Body of pancreas (tissue), 4 donors: Measurements from ENCODE around the gene FKBP1A. TPM values are rescaled to one million over a fixed set of nuclear protein-coding genes. Genes with fewer than 3 reads are reported as not detected.
A peak's percentile ranks its signal among the peaks of the same experiment; 100 is the strongest.

Source experiments
- ATAC-seq: fragments of 150-250 bp; one replicate; pipeline ENCODE4 v1.9.1; 2016
- DNase-seq, 4 donors: peaks; one replicate each; pipeline ENCODE4 v3.0.0-alpha.2; 2019
- H3K27ac ChIP-seq, 4 donors: fragments of 200-600 bp; sonication (generic); 1 replicate in 3 of 4; 2 replicates in 1 of 4; pipeline versions ENCODE4 v1.5.1 to v1.6.1; 2016 to 2019; ENCODE audit warnings: mild to moderate bottlenecking in 1 of 4, mixed read lengths in 1 of 4, moderate library complexity in 1 of 4
- H3K27me3 ChIP-seq, 2 donors: fragments of 200-600 bp; sonication (generic); one replicate each; pipeline ENCODE4 v1.6.0; 2016; ENCODE audit warnings: mild to moderate bottlenecking in 1 of 2
- H3K36me3 ChIP-seq, 2 donors: fragments of 200-600 bp; sonication (generic); replicated peaks in 1 of 2; 2 replicates each; pipeline ENCODE4 v1.5.1; 2016; ENCODE audit warnings: low read depth in 2 of 2; ENCODE audit not compliant: insufficient read depth in 1 of 2
- H3K4me1 ChIP-seq: fragments of 200-600 bp; sonication (generic); one replicate; pipeline ENCODE4 v1.6.0; 2016
- H3K4me3 ChIP-seq, 2 donors: fragments of 200-600 bp; sonication (generic); 1 replicate in 1 of 2; 2 replicates in 1 of 2; pipeline ENCODE4 v1.5.1; 2016 to 2019
- H3K9me3 ChIP-seq, 3 donors: fragments of 200-600 bp; sonication (generic); 1 replicate in 2 of 3; 2 replicates in 1 of 3; pipeline ENCODE4 v1.5.1; 2016
- POLR2A ChIP-seq, 3 donors: fragments of 450-650 bp; IDR thresholded peaks; one replicate each; pipeline ENCODE4 v1.6.1; 2016; ENCODE audit warnings: antibody characterized with exemption in 3 of 3, mild to moderate bottlenecking in 2 of 3
- WGBS, 2 donors: methylation state at CpG; one replicate each; pipeline ENCODE4 v1.1.5; 2017; 5-methylcytosine and 5-hydroxymethylcytosine counted together
- intact Hi-C: fragments of 100-400 bp; cut with DNase I; formaldehyde crosslinking; loops from one replicate; pipeline ENCODE4 v1.15.1; 2023
- total RNA-seq, 2 donors: library from RNA; depleted of rRNA; stranded (reverse); fragments of >200 nt; gene quantifications; one replicate each; pipeline ENCODE4 v1.1.0, GENCODE V29; 2016
- TF ChIP-seq, protein P1 (sequence below), 7 experiments: fragments of 450-650 bp in 4 of 7; fragments of 200-600 bp in 3 of 7; sonication (generic) in 3 of 7; IDR thresholded peaks; one replicate each; pipeline ENCODE4 v1.5.1; 2016 to 2019; ENCODE audit warnings: antibody characterized with exemption in 7 of 7

FKBP1A gene
- total RNA-seq, 2 donors from 2014 or later, result 47.5 to 57.7 TPM

DNA sequence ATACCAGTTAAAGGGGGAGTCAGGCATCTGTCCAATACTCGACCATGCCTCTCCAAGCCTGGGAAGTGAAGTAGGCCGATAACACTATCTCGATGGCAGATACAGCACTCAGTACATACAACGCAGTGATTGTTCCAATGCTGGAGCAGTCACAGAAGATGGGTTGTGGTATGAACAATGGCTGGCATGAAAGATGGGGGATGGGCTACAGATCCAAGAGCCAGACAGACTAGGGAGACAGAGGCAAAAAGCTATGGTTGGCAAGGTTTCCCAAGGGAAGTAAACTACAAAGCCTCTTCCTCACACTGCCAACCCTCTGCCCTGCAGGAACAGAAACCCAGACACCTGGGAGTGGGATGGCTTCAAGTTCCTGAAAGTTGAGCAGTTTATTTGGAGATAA is 19.2 kb downstream of the FKBP1A start:
- H3K27me3 ChIP-seq, result no peaks in the 10 kb centered on the region
- peaks cover 0 to 4% of the 10 kb centered on the region in 2 donors for H3K36me3 ChIP-seq
- H3K4me3 ChIP-seq, result no peak overlapping the region
- H3K4me1 ChIP-seq, result peaks cover 31% of the 10 kb centered on the region
- intact Hi-C loops, result no loop called here
- no peaks in the 10 kb centered on the region for H3K9me3 ChIP-seq
- ATAC-seq (no peak), DNase-seq (no peak)
- 29 to 37% methylated on average over 4 of the region's 4 CpGs for WGBS, 2 donors
- TF ChIP-seq, protein P1, sequence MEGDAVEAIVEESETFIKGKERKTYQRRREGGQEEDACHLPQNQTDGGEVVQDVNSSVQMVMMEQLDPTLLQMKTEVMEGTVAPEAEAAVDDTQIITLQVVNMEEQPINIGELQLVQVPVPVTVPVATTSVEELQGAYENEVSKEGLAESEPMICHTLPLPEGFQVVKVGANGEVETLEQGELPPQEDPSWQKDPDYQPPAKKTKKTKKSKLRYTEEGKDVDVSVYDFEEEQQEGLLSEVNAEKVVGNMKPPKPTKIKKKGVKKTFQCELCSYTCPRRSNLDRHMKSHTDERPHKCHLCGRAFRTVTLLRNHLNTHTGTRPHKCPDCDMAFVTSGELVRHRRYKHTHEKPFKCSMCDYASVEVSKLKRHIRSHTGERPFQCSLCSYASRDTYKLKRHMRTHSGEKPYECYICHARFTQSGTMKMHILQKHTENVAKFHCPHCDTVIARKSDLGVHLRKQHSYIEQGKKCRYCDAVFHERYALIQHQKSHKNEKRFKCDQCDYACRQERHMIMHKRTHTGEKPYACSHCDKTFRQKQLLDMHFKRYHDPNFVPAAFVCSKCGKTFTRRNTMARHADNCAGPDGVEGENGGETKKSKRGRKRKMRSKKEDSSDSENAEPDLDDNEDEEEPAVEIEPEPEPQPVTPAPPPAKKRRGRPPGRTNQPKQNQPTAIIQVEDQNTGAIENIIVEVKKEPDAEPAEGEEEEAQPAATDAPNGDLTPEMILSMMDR (IDR thresholded peaks at IDR 0.05), result no peak
- no peak for TF ChIP-seq POLR2A (IDR thresholded peaks at IDR 0.05)
- no peak overlapping the region for H3K27ac ChIP-seq

DNA sequence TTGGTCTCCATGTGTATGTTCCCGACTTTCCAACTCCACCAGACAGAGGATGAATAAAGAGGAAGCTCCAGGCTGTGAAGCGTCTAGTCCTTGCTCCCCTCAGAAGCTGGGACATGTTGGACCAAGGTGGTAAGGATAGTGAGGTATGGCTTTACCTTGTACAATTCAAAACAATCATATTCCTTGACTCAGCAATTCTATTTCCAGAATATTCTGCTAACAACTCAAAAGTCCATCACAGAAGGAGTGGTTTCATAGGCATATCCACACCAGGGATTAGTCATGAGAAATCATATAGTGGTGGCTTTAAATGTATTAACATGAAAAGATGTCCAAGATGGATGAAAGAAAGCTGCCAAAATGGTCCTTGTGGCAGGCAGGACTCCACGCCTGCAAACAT is 19.8 kb downstream of the FKBP1A start:
- DNase-seq (no peak), ATAC-seq (no peak)
- Histone ChIP-seq H3K4me1 (peaks cover 26% of the 10 kb centered on the region), H3K4me3 (no peak overlapping the region), H3K27ac (no peak overlapping the region), H3K9me3 (no peaks in the 10 kb centered on the region), H3K27me3 (no peaks in the 10 kb centered on the region), H3K36me3 (peaks cover 0 to 4% of the 10 kb centered on the region in 2 donors)
- 92% methylated on average over 3 of the region's 3 CpGs for WGBS, 2 donors
- intact Hi-C loops, result no loop called here
- no peak for TF ChIP-seq POLR2A (IDR thresholded peaks at IDR 0.05)
- TF ChIP-seq, protein P1 (IDR thresholded peaks at IDR 0.05), result no peak

DNA sequence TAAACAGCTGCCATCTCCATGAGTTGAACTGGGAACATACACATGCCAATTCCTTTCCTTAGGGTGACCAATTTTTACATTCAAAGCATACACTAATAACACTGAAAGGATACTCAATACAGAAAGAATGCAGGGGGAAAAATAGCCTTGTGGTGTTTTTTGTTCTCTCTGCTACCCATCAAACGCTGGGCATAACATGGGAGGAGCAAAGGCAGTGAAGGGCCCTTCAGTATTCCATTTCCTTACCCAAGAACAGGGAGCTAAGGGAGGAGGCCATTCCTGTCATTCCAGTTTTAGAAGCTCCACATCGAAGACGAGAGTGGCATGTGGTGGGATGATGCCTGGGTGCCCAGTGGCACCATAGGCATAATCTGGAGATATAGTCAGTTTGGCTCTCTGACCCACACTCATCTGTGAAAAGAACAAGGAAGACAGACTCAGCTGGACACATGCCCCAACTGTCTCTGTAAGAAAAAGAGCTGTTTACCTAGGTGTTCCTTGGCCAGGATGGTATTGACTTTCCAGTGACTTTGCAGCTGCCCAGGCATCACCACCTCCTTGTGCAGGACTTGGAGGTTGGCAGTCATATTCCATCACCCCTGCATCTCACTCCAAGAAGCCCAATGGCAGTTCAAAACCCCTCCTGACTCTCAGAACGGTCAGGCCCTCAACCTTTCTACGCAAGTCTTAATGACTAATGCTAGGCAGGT is 20.9 kb downstream of the FKBP1A start:
- Histone ChIP-seq H3K4me1 (peaks cover 16% of the 10 kb centered on the region), H3K4me3 (no peak overlapping the region), H3K36me3 (peaks cover 0 to 6% of the 10 kb centered on the region in 2 donors), H3K9me3 (no peaks in the 10 kb centered on the region), H3K27ac (no peak overlapping the region), H3K27me3 (no peaks in the 10 kb centered on the region)
- TF ChIP-seq, protein P1 (IDR thresholded peaks at IDR 0.05), result no peak
- no peak for TF ChIP-seq POLR2A (IDR thresholded peaks at IDR 0.05)
- ATAC-seq (no peak), DNase-seq (no peak)
- intact Hi-C loops, result no loop called here
- 84 to 88% methylated on average over 5 of the region's 5 CpGs for WGBS, 2 donors

DNA sequence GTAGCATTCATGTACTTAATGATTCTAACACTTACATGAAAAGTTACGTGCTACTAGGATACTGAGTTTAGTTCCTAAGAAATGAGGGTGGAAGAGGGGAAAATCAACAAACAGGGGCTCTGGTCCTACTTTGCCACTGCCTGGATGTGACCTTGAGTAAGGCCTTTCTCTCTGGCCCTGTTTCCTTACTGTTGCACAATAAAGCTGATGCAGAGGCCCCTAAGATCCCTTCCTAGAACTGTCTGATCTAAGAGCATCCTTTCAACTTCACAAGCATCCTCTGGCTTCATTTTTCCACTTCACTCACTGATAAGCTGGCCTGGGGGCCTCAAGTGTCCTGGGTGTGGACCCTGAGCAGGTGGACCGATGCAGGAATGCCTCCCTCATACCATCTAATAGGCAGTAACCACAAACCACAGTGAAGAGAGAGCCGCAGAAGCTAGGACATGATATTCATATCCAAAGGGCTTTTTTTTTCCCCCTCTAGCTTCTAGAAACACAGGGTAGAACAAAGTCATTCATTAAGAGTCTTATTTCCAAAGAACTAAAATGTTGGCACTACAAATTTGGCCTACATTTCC is 21.6 kb downstream of the FKBP1A start:
- Histone ChIP-seq H3K4me1 (peaks cover 17% of the 10 kb centered on the region), H3K9me3 (no peaks in the 10 kb centered on the region), H3K4me3 (no peak overlapping the region), H3K27me3 (no peaks in the 10 kb centered on the region), H3K36me3 (peaks cover 0 to 6% of the 10 kb centered on the region in 2 donors), H3K27ac (peak overlapping the region in 1 of 4 donors; percentile 48)
- intact Hi-C loops, result no loop called here
- DNase-seq (no peak), ATAC-seq (no peak)
- WGBS, 2 donors, result 78 to 86% methylated on average over 3 of the region's 3 CpGs
- TF ChIP-seq, protein P1 (IDR thresholded peaks at IDR 0.05), result no peak
- TF ChIP-seq POLR2A (IDR thresholded peaks at IDR 0.05), result no peak
